GM12891 (cell line): ENCODE data around the gene DBR1.

Experiments used
- POLR2A ChIP-seq: IDR thresholded peaks from 2 replicates; pipeline ENCODE4 v1.6.1; 2011; ENCODE audit warnings: low read depth, low read length, control low read depth
- POLR2AphosphoS5 ChIP-seq: IDR thresholded peaks from 2 replicates; pipeline ENCODE4 v1.6.1; 2011; ENCODE audit warnings: low read depth, low read length, control low read depth
- POU2F2 ChIP-seq: IDR thresholded peaks from 2 replicates; pipeline ENCODE4 v1.6.1; 2011; ENCODE audit warnings: low read depth, mild to moderate bottlenecking, control low read depth, low read length, moderate library complexity
- SPI1 ChIP-seq: IDR thresholded peaks from 2 replicates; pipeline ENCODE4 v1.6.1; 2011; ENCODE audit warnings: low read depth, low read length, control low read depth
- TAF1 ChIP-seq: IDR thresholded peaks from 2 replicates; pipeline ENCODE4 v1.6.1; 2011; ENCODE audit warnings: low read depth, low read length, control low read depth

DNA sequence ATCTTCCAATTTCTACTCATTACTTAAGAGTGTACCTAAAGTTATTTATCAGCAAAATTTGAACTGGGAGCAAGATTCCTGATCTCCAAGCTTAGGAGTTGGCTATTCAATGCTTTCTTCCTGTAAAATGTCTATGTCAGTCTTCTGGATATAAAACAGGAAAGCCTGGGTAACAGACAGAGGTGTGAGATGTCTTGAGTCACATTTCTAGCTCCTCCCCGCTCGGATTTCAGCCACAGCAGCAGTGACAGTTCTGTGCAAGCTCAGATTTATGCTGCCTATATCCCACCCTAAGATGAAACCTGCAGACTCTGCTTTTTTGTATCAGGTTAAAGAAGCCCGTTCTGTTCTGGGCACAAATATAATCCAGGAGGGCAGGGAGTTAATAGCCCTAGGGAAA lies 10.3 kb upstream of the DBR1 start:
- TF ChIP-seq POLR2A (no peak), POLR2AphosphoS5 (no peak), TAF1 (no peak), SPI1 (no peak), POU2F2 (no peak)
